HepG2 (cell line): Measurements from ENCODE around the gene SPOCD1. TPM values are rescaled to one million over a fixed set of nuclear protein-coding genes. Genes with fewer than 3 reads are reported as not detected.

Experiments
- ATF2 ChIP-seq: sonication (generic); formaldehyde crosslinking; IDR thresholded peaks from 2 replicates; pipeline ENCODE4 v1.4.0; 2020; ENCODE audit warnings: missing genetic modification reagents
- BCL6 ChIP-seq: IDR thresholded peaks from 2 replicates; pipeline ENCODE4 v1.6.1; 2016; ENCODE audit warnings: missing genetic modification reagents, missing compliant biosample characterization
- KDM5A ChIP-seq: fragments of 200-600 bp; sonication (generic); IDR thresholded peaks from 2 replicates; pipeline ENCODE4 v1.7.0; 2018; ENCODE audit warnings: antibody characterized with exemption, mild to moderate bottlenecking, low read length, borderline replicate concordance
- MXD3 ChIP-seq: IDR thresholded peaks from 2 replicates; pipeline ENCODE4 v1.6.1; 2016; ENCODE audit warnings: mild to moderate bottlenecking, missing biosample characterization, missing genetic modification reagents
- MZF1 ChIP-seq: sonication (generic); formaldehyde crosslinking; IDR thresholded peaks from 2 replicates; pipeline ENCODE4 v1.8.1; 2023; ENCODE audit warnings: mild to moderate bottlenecking, missing genetic modification reagents, borderline replicate concordance
- NFYC ChIP-seq: IDR thresholded peaks from 2 replicates; pipeline ENCODE4 v1.6.1; 2016; ENCODE audit warnings: missing genetic modification reagents, missing compliant biosample characterization
- NR2F6 ChIP-seq, 2 experiments: IDR thresholded peaks; 2 replicates each; pipeline ENCODE4 v1.6.1; 2016; ENCODE audit warnings: antibody characterized with exemption in 1 of 2, mild to moderate bottlenecking in 1 of 2
- NRL ChIP-seq: sonication (generic); formaldehyde crosslinking; IDR thresholded peaks from 2 replicates; pipeline ENCODE4 v1.5.0; 2020; ENCODE audit warnings: missing genetic modification reagents, mild to moderate bottlenecking, moderate library complexity, borderline replicate concordance
- PITX1 ChIP-seq: sonication (generic); formaldehyde crosslinking; IDR thresholded peaks from 2 replicates; pipeline ENCODE4 v1.5.1; 2020; ENCODE audit warnings: mild to moderate bottlenecking, missing genetic modification reagents
- PRDM10 ChIP-seq: sonication (generic); formaldehyde crosslinking; IDR thresholded peaks from 2 replicates; pipeline ENCODE4 v1.4.0; 2020; ENCODE audit warnings: low read depth, missing genetic modification reagents
- RAD21 ChIP-seq: fragments of 450-650 bp; formaldehyde crosslinking; IDR thresholded peaks from 2 replicates; pipeline ENCODE4 v1.5.0; 2020; ENCODE audit warnings: mild to moderate bottlenecking
- RARG ChIP-seq: sonication (generic); formaldehyde crosslinking; IDR thresholded peaks from 2 replicates; pipeline ENCODE4 v1.4.0; 2020; ENCODE audit warnings: low read depth, mild to moderate bottlenecking, missing genetic modification reagents
- RBM39 ChIP-seq: fragments of 200-400 bp; formaldehyde crosslinking; IDR thresholded peaks from one replicate; pipeline ENCODE4 v1.6.1; 2018; ENCODE audit warnings: antibody characterized with exemption, mild to moderate bottlenecking, low read depth, low read length; ENCODE audit not compliant: poor library complexity, severe bottlenecking
- RXRA ChIP-seq: sonication (generic); formaldehyde crosslinking; IDR thresholded peaks from 2 replicates; pipeline ENCODE4 v1.5.1; 2020; ENCODE audit warnings: missing genetic modification reagents
- SRY ChIP-seq: sonication (generic); formaldehyde crosslinking; IDR thresholded peaks from 2 replicates; pipeline ENCODE4 v1.8.0; 2022; ENCODE audit warnings: mild to moderate bottlenecking, missing genetic modification reagents
- ZBTB25 ChIP-seq: IDR thresholded peaks from 2 replicates; pipeline ENCODE4 v1.6.1; 2018; ENCODE audit warnings: missing genetic modification reagents
- ZC3H13 ChIP-seq: sonication (generic); formaldehyde crosslinking; IDR thresholded peaks from 2 replicates; pipeline ENCODE4 v1.8.1; 2023; ENCODE audit warnings: mild to moderate bottlenecking, missing genetic modification reagents, moderate library complexity
- ZFX ChIP-seq: sonication (generic); formaldehyde crosslinking; IDR thresholded peaks from 2 replicates; pipeline ENCODE4 v1.4.0; 2020; ENCODE audit warnings: mild to moderate bottlenecking, low read depth, missing genetic modification reagents, moderate library complexity
- ZNF138 ChIP-seq: sonication (generic); formaldehyde crosslinking; IDR thresholded peaks from 2 replicates; pipeline ENCODE4 v1.5.0; 2020; ENCODE audit warnings: mild to moderate bottlenecking, low read depth, missing genetic modification reagents
- ZNF350 ChIP-seq: sonication (generic); formaldehyde crosslinking; IDR thresholded peaks from 2 replicates; pipeline ENCODE4 v1.4.0; 2020; ENCODE audit warnings: mild to moderate bottlenecking, low read depth, missing genetic modification reagents, borderline replicate concordance
- ZNF670 ChIP-seq: sonication (generic); formaldehyde crosslinking; IDR thresholded peaks from 2 replicates; pipeline ENCODE4 v1.8.0; 2022; ENCODE audit warnings: mild to moderate bottlenecking, missing genetic modification reagents, borderline replicate concordance
- ZNF674 ChIP-seq: sonication (generic); formaldehyde crosslinking; IDR thresholded peaks from 2 replicates; pipeline ENCODE4 v1.5.0; 2020; ENCODE audit warnings: low read depth, mild to moderate bottlenecking, missing genetic modification reagents
- polyA plus RNA-seq, 8 experiments: library from polyadenylated mRNA; depleted of rRNA in 3 of 8; stranded (reverse) in 7 of 8; unstranded in 1 of 8; fragments of >200 nt; fragmentation: Illumina TruSeq in 4 of 8; extraction: Trizol in 4 of 8; gene quantifications; 2 replicates each; pipeline versions ENCODE4 v1.2.1 to v1.2.3, GENCODE V29; 2011 to 2016; ENCODE audit warnings: low read depth in 4 of 8, missing spikeins in 1 of 8, mixed read lengths in 1 of 8; ENCODE audit not compliant: insufficient read depth in 1 of 8
- total RNA-seq, 5 experiments: library from RNA; depleted of rRNA; stranded (reverse); fragments of >200 nt; fragmentation: Illumina TruSeq; extraction: Trizol; gene quantifications; 2 replicates each; pipeline ENCODE4 v1.2.3, GENCODE V29; 2016; ENCODE audit warnings: low read depth in 1 of 5

The SPOCD1 gene
- total and polyA plus RNA-seq, 2 of the 13 experiments (the other 11 are each of a cell fraction or from before 2014, with no cell fraction given), result 0.24 to 0.29 TPM

GRCh38 chr1:31815752-31816500, at the start of gene SPOCD1 (continued):
- TF ChIP-seq SRY (CRISPR knock-in tag) (no peak), RAD21 (CRISPR knock-in tag) (peak; percentile 89), ZC3H13 (CRISPR knock-in tag) (0 out of 2 replicates have a peak, but pooled peaks have one; percentile 24), MZF1 (CRISPR knock-in tag) (0 out of 2 replicates have a peak, but pooled peaks have one; percentile 35), MXD3 (CRISPR knock-in tag) (peak; percentile 42; the same call in 1 of the 2 replicates), PITX1 (CRISPR knock-in tag) (peak; percentile 58; the same call in 1 of the 2 replicates), BCL6 (CRISPR knock-in tag) (peak; percentile 41; the same call in 1 of the 2 replicates), NR2F6 (IDR thresholded peaks at IDR 0.05) (no peak), NR2F6 (CRISPR knock-in tag; IDR thresholded peaks at IDR 0.05) (peak; percentile 46; the same call in 1 of the 2 replicates), ZFX (CRISPR knock-in tag) (0 out of 2 replicates have a peak, but pooled peaks have one; percentile 36), RXRA (CRISPR knock-in tag) (no peak), RARG (no peak), NRL (CRISPR knock-in tag) (0 out of 2 replicates have a peak, but pooled peaks have one; percentile 58), ZNF670 (CRISPR knock-in tag) (no peak), ZBTB25 (CRISPR knock-in tag) (0 out of 2 replicates have a peak, but pooled peaks have one; percentile 32), ZNF674 (no peak), RBM39 (peak; percentile 91), NFYC (CRISPR knock-in tag) (peak; percentile 37; the same call in 1 of the 2 replicates), ZNF138 (CRISPR knock-in tag) (no peak; the same call in 1 of the 2 replicates), ATF2 (CRISPR knock-in tag) (peak; percentile 72; the same call in 1 of the 2 replicates), PRDM10 (CRISPR knock-in tag) (peak; percentile 59), ZNF350 (CRISPR knock-in tag) (peak; percentile 40; the same call in 1 of the 2 replicates), KDM5A (no peak)
